ENCODE measurements around the gene SYNE1.

DNA sequence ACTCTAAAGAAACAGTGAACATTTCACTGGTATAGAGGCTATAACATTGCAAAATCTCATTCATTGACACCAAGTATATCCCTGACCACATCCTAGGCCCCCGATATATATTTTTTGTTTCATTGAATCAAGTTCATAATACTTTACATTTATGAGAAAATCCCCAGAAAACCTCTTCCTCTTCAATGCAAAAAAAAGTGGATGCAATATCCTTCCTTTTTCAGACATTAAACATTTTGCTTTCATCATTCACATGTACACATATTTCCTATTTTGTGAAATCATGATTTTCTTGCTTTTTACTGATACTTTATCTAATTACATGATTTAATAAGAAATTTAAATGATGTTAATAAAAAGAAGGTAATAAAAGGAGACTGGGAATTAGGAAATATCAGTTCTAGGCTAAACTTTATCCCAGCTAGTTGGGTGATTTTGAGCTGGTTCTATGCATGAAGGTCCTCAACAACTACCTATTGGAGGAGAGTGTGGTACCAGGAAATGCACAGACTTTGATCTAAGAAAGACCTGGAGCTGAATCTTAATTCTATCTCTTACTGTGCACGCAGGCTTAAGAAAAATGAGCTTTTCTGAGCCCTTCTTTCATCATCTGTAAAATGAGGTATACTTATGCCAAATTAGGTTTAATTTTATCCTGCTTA is 4.9 kb downstream of the SYNE1 start:
- TF ChIP-seq RAD21 (IDR thresholded peaks at IDR 0.05) (no peak), GABPA (IDR thresholded peaks at IDR 0.05 in 1 of 2, conservative IDR thresholded peaks at IDR 0.05 in 1 of 2) (no peak)
